Left lung (tissue), 10 donors: ENCODE measurements around the gene ANKRD62. TPM values are rescaled to one million over a fixed set of nuclear protein-coding genes. Genes with fewer than 3 reads are reported as not detected.
"Not testable (repeated sequence)": the region's sequence is repeated elsewhere in the genome, so short reads cannot be mapped to it uniquely, and the experiment has no call there.

Experiments
- ATAC-seq: fragments of 200-7000 bp; cut with Tn5 transposase; one replicate; pipeline ENCODE4 v1.9.1; 2020; ENCODE audit warnings: moderate library complexity
- DNase-seq, 4 donors: peaks; one replicate each; pipeline ENCODE4 v3.0.0-alpha.2; 2013 to 2020
- H3K27ac ChIP-seq, 2 donors: fragments of 200-600 bp; sonication (generic) in 1 of 2; one replicate each; pipeline versions ENCODE4 v1.5.0 to v1.8.0; 2020 to 2021
- H3K27me3 ChIP-seq, 2 donors: fragments of 200-600 bp; sonication (generic) in 1 of 2; one replicate each; pipeline versions ENCODE4 v1.5.0 to v1.8.0; 2020 to 2021
- H3K36me3 ChIP-seq, 2 donors: fragments of 200-600 bp; sonication (generic) in 1 of 2; one replicate each; pipeline versions ENCODE4 v1.5.0 to v1.8.0; 2020 to 2021
- H3K4me1 ChIP-seq, 2 donors: fragments of 200-600 bp; one replicate each; pipeline ENCODE4 v1.8.0; 2021
- H3K4me3 ChIP-seq, 2 donors: fragments of 200-600 bp; sonication (generic) in 1 of 2; one replicate each; pipeline versions ENCODE4 v1.5.0 to v1.8.0; 2020 to 2021; ENCODE audit warnings: mild to moderate bottlenecking in 1 of 2
- H3K9me3 ChIP-seq, 2 donors: fragments of 200-600 bp; sonication (generic) in 1 of 2; one replicate each; pipeline versions ENCODE4 v1.5.0 to v1.8.0; 2020 to 2021
- CTCF ChIP-seq, 2 donors: fragments of 200-600 bp; sonication (generic) in 1 of 2; IDR thresholded peaks; one replicate each; pipeline versions ENCODE4 v1.5.0 to v1.8.0; 2021; ENCODE audit warnings: antibody characterized with exemption in 2 of 2
- intact Hi-C, 2 donors: fragments of 100-400 bp; cut with DNase I; formaldehyde crosslinking; loops; one replicate each; pipeline versions ENCODE4 v1.11.2 to v1.14.2; 2022
- polyA plus RNA-seq, 6 donors: library from polyadenylated mRNA; unstranded; fragments of 120-200 nt; gene quantifications; one replicate each; pipeline ENCODE4 v1.2.1, GENCODE V29; 2013; ENCODE audit not compliant: insufficient read length in 6 of 6
- total RNA-seq, 2 donors: library from RNA; stranded (reverse); fragmentation: NEBNext Ultra II Directional; extraction: Animal tissue kit (Norgen Biotek cat#: 25700); gene quantifications; one replicate each; pipeline ENCODE4 v1.2.1, GENCODE V29; 2021
- donor health status: DM: no; HTN: yes; CAD: no.
- donor health status: DM: no; HTN: no; CAD: no.

The ANKRD62 gene
- total and polyA plus RNA-seq, 8 donors: 0.06 to 0.20 (median 0.09) TPM; not detected in 2

- intact Hi-C loops: no loop called here
- DNase-seq: peak in 2 of 4 donors; percentile 8 to 37
- H3K36me3 ChIP-seq: no peaks in the 10 kb centered on the region
- H3K9me3 ChIP-seq: no peaks in the 10 kb centered on the region
- no peaks in the 10 kb centered on the region for H3K4me1 ChIP-seq
- no peak overlapping the region for H3K4me3 ChIP-seq
- H3K27ac ChIP-seq: no peak overlapping the region
- no peak for TF ChIP-seq CTCF (IDR thresholded peaks at IDR 0.05)
- no peak for ATAC-seq
- H3K27me3 ChIP-seq: no peaks in the 10 kb centered on the region
Measured at GRCh38 chr18:12113999-12114646, 20.5 kb downstream of the ANKRD62 start.

- no peak for ATAC-seq
- Histone ChIP-seq H3K27me3 (peaks cover 0 to 8% of the 10 kb centered on the region in 2 donors), H3K4me3 (no peak overlapping the region), H3K9me3 (no peaks in the 10 kb centered on the region), H3K36me3 (no peaks in the 10 kb centered on the region), H3K4me1 (no peaks in the 10 kb centered on the region), H3K27ac (no peak overlapping the region)
- no peak for DNase-seq
- intact Hi-C loops: no loop called here
- no peak for TF ChIP-seq CTCF (IDR thresholded peaks at IDR 0.05)
Measured at GRCh38 chr18:12119358-12119757, 25.7 kb downstream of the ANKRD62 start.

- H3K4me1 ChIP-seq: no peaks in the 10 kb centered on the region
- H3K4me3 ChIP-seq: no peak overlapping the region
- peaks cover 0 to 14% of the 10 kb centered on the region in 2 donors for H3K27me3 ChIP-seq
- no peaks in the 10 kb centered on the region for H3K9me3 ChIP-seq
- DNase-seq (no peak), ATAC-seq (no peak)
- intact Hi-C loops: no loop called here
- no peaks in the 10 kb centered on the region for H3K36me3 ChIP-seq
- no peak overlapping the region for H3K27ac ChIP-seq
- no peak for TF ChIP-seq CTCF (IDR thresholded peaks at IDR 0.05)
Measured at GRCh38 chr18:12121175-12122042, 27.8 kb downstream of the ANKRD62 start.

DNA sequence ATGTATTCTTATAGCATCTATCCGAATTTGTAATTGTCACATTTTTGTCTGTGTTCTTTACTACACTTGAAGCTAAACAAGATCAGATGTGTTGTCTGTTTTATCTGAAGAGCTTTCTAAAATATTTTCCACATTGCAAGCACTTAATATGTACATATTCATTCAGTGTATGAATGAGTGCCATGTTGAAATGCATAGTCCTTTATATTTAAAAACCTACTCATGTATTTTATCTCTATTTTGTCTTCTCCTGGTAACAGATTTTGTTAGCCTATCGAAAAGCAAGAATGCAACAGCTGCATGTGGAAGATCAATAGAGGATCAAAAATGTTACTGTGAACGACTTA lies 28.4 kb downstream of the ANKRD62 start:
- intact Hi-C loops, H3K27ac ChIP-seq, H3K4me1 ChIP-seq, DNase-seq, ATAC-seq, H3K9me3 ChIP-seq, H3K4me3 ChIP-seq, H3K36me3 ChIP-seq: not testable (repeated sequence)
- peaks cover 0 to 14% of the 10 kb centered on the region in 2 donors for H3K27me3 ChIP-seq

GRCh38 chr18:12127647-12128046 lies 34.0 kb downstream of the ANKRD62 start:
- H3K4me3 ChIP-seq, ATAC-seq, H3K4me1 ChIP-seq, H3K27ac ChIP-seq, DNase-seq, intact Hi-C loops, H3K36me3 ChIP-seq, H3K9me3 ChIP-seq: not testable (repeated sequence)
- peaks cover 0 to 14% of the 10 kb centered on the region in 2 donors for H3K27me3 ChIP-seq

DNA sequence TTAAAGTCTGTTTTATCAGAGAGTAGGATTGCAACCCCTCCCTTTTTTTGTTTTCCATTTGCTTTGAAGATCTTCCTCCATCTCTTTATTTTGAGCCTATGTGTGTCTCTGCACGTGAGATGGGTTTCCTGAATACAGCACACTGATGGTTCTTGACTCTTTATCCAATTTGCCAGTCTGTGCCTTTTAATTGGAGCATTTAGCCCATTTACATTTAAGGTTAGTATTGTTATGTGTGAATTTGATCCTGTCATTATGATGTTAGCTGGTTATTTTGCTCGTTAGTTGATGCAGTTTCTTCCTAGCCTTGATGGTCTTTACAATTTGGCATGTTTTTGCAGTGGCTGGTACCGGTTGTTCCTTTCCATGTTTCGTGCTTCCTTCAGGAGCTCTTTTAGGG lies 45.2 kb downstream of the ANKRD62 start:
- ATAC-seq, H3K27me3 ChIP-seq, intact Hi-C loops, H3K9me3 ChIP-seq, H3K36me3 ChIP-seq, DNase-seq, H3K4me1 ChIP-seq, H3K4me3 ChIP-seq, H3K27ac ChIP-seq: not testable (repeated sequence)

DNA sequence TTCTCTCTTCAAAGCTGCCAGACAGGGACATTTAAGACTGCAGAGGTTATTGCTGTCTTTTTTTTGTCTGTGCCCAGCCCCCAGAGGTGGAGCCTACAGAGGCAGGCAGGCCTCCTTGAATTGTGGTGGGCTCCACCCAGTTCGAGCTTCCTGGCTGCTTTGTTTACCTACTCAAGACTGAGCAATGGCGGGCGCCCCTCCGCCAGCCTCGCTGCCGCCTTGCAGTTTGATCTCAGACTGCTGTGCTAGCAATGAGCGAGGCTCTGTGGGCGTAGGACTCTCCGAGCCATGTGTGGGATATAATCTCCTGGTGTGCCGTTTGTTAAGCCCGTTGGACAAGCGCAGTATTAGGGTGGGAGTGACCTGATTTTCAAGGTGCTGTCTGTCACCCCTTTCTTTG lies 47.2 kb downstream of the ANKRD62 start:
- intact Hi-C loops: not testable (repeated sequence)

DNA sequence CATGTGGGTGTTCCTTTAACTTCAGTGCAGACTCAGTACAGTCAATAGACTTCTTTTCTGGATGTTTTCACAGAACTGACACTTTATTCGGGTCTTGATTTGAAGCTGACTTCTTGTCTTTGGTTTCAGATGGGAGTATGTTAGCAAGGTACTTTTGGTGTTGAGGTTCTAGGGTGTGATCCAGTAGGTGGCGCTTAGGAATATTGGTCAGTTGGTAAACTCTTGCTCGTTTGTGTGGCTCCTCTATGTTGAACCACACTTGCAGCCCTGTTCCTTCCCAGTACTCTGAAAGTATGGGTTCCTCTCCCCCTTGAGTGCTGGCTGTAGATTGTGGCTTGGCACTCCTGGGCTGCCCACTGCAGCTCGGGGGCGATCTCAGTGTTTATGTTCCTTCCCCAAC lies 48.1 kb downstream of the ANKRD62 start:
- H3K4me1 ChIP-seq, DNase-seq, H3K9me3 ChIP-seq, H3K4me3 ChIP-seq, H3K36me3 ChIP-seq, intact Hi-C loops, H3K27me3 ChIP-seq, ATAC-seq, H3K27ac ChIP-seq: not testable (repeated sequence)

More for the DNA sequence above, 47.2 kb downstream of the ANKRD62 start:
- not testable (repeated sequence) for ATAC-seq, H3K9me3 ChIP-seq, H3K27me3 ChIP-seq, H3K4me3 ChIP-seq, H3K4me1 ChIP-seq, H3K27ac ChIP-seq, H3K36me3 ChIP-seq
- peak in 1 of 4 donors; percentile 31 for DNase-seq

GRCh38 chr18:12149431-12149830 lies 55.8 kb downstream of the ANKRD62 start:
- DNase-seq, H3K27me3 ChIP-seq, H3K9me3 ChIP-seq, H3K36me3 ChIP-seq, intact Hi-C loops, H3K27ac ChIP-seq, H3K4me1 ChIP-seq, ATAC-seq, H3K4me3 ChIP-seq: not testable (repeated sequence)
